ENCODE data around the gene CREBBP. TPM values are rescaled to one million over a fixed set of nuclear protein-coding genes. Genes with fewer than 3 reads are reported as not detected.

Gene CREBBP
- total RNA-seq, 2 experiments from 2014 or later = 53.0 to 56.6 TPM

DNA sequence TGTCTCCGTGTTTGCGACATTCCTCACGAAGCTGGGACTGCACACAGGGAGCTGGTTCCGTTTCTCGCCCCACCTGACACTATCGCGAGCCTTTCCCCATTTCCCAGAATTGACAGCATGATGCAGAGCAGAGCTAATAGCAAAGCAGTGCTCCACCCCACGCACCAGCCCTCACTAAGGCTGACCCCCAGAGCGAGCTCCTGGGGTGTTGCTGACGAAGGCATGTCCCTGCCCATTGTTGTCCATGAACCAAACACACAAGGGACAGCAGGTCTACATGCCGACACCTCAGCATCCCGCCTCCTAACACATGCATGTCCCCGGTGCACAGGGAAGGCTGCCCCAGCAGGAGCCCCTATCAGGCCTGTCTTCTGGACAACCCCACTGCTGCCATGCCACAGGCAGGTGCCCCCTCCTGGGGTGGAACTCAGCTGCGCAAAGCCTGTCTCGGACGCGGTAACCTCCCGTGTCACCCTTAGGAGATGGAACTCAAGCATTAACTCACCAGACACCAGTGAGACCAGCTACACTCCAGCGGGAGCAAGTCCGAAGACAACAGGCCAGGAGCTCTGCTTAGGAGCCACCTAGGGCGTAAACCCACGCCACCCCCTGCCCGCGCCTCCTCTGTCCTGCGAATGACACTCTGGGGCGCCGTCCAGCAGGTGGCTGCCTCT, 146.3 kb downstream of the CREBBP start:
- CTCF ChIA-PET = no interaction called here
- H3K36me3 Mint-ChIP-seq (ENCODE audit: low read depth) = peaks cover 68% of the 10 kb centered on the region
- no peak for DNase-seq

DNA sequence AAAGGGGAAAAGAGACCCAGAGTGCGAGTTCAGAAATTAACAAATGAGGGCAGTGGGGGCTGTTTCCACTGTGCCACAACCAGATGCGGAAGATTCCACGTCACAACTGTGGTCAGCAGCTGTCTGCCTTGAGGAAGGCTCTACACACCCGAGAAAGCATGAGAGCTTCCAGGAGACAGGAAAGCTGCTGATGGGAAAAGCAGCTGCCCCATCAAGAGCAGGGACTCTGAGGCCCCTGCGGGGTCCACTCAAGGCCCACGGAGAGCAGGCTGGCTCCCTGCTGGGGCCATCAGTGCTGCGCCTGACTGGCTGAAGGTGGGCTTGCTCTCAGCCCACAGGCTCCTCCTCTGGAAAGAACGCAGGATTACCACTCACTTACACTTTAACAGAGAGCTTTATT, 148.3 kb downstream of the CREBBP start:
- no peak overlapping the region for H3K4me3 Mint-ChIP-seq
- no peaks in the 10 kb centered on the region for H3K9me3 Mint-ChIP-seq
- no peaks in the 10 kb centered on the region for H3K4me1 Mint-ChIP-seq
- CTCF ChIA-PET = no interaction called here
- POLR2A ChIA-PET = interaction anchor here (3.1 kb wide), 1 partner anchor 14 kb away, joined by 21 read pairs; the partner anchor contains the start of gene TRAP1
- no peaks in the 10 kb centered on the region for H3K27me3 Mint-ChIP-seq
- H3K36me3 Mint-ChIP-seq (ENCODE audit: low read depth) = peaks cover 65% of the 10 kb centered on the region
- no peak overlapping the region for H3K27ac Mint-ChIP-seq
- no peak for DNase-seq

More for the DNA sequence above, 146.3 kb downstream of the CREBBP start:
- Mint-ChIP-seq H3K4me1 (no peaks in the 10 kb centered on the region), H3K4me3 (no peak overlapping the region), H3K9me3 (no peaks in the 10 kb centered on the region), H3K27me3 (no peaks in the 10 kb centered on the region), H3K27ac (no peak overlapping the region)
- POLR2A ChIA-PET = no interaction called here

DNA sequence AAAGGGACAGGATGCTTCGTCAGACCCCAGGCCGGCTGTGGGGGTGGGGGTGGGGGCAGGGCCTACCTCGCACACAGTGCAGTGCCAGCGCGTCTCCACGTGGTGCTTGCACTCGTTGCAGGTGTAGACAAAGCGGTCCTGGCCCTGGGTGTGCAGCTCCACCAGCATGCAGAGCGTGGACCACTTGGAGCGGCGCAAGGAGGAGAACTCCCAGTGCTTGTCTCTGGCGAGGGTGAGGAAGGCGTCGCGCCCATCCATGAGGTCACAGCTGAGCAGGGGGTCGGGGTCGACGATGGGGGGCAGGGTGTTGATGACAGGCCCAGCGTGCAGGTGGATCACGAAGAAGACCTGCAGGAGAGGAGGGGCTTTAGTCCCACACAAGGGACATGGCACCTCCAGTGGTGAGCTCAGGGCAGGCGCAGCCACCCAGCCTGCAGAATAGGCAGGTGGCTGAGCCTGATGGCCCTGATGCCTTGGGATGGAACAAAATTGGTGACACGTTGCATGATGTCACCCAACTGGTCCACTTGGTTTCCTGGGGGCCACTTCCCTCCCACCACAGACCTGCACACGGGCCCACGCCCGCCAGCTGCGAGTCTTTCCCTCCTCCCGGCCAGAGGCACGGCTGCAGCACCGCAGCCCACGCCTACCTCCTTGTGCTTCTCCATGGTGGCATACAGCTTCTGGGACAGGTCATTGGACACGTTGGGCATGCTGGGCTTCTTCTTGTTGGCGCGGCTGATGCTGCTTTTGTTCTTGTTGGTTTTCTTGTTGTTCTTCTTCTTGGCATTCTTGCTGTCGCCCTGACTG, 149.2 kb downstream of the CREBBP start:
- Mint-ChIP-seq H3K36me3 (ENCODE audit: low read depth) (peaks cover 58% of the 10 kb centered on the region), H3K27me3 (no peaks in the 10 kb centered on the region), H3K4me3 (no peak overlapping the region), H3K9me3 (no peaks in the 10 kb centered on the region), H3K4me1 (no peaks in the 10 kb centered on the region), H3K27ac (no peak overlapping the region)
- ChIA-PET POLR2A (interaction anchor here (0.6 to 3.1 kb wide), 2 partner anchors 13 to 32 kb away, joined by 3 to 21 read pairs; partner anchors contain the start of gene TRAP1), CTCF (no interaction called here)
- DNase-seq = no peak

DNA sequence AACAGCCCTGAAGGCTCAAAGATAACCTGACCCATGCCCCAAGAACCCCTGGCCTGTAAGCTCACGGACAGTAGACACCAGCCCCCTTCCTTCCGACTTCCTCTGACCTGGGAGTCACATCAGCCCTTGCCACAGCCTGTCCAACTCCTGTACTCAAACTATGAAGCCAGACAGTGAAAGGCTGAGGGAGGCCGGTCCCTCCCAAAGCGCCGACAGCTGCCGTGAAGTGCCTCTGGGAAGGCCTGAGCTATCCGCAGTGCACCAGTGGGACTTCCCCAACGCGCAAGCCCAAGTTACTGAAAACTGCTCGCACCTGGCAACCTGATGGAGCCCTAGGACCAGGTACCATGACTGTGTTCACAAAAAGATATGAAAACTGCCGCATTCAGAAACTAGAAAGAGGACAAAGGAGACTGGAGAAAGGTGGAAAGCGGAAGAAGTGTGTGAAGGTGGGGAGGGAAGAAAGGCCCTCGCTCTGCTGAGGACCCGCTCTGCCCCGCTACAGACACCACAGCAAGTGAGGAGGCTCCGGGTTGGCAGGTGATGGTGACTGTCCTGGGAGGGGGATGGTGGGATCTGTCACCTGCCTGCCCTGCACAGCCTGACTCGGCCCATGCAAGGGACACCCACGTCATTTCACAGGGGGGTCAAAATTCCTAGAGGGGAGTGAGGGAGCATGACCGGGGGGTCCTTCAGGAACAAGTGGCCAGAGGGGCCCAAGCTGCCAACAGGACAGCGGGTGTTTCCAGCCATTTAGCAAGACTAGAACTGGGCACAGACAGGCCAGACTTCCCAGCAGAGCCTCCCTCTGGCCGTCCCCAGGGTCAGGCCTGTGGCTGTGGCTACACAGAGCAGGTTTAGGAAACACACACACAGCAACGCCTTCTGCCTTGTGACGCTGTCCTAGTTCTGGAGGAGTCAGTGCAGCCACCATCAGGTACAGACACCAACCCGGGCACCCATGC, 150.1 kb downstream of the CREBBP start:
- Mint-ChIP-seq H3K4me1 (no peaks in the 10 kb centered on the region), H3K27ac (no peak overlapping the region), H3K27me3 (no peaks in the 10 kb centered on the region), H3K36me3 (ENCODE audit: low read depth) (peaks cover 54% of the 10 kb centered on the region), H3K4me3 (no peak overlapping the region), H3K9me3 (no peaks in the 10 kb centered on the region)
- CTCF ChIA-PET = no interaction called here
- POLR2A ChIA-PET = interaction anchor here (3.1 kb wide), 1 partner anchor 12 kb away, joined by 21 read pairs; the partner anchor contains the start of gene TRAP1
- no peak for DNase-seq

DNA sequence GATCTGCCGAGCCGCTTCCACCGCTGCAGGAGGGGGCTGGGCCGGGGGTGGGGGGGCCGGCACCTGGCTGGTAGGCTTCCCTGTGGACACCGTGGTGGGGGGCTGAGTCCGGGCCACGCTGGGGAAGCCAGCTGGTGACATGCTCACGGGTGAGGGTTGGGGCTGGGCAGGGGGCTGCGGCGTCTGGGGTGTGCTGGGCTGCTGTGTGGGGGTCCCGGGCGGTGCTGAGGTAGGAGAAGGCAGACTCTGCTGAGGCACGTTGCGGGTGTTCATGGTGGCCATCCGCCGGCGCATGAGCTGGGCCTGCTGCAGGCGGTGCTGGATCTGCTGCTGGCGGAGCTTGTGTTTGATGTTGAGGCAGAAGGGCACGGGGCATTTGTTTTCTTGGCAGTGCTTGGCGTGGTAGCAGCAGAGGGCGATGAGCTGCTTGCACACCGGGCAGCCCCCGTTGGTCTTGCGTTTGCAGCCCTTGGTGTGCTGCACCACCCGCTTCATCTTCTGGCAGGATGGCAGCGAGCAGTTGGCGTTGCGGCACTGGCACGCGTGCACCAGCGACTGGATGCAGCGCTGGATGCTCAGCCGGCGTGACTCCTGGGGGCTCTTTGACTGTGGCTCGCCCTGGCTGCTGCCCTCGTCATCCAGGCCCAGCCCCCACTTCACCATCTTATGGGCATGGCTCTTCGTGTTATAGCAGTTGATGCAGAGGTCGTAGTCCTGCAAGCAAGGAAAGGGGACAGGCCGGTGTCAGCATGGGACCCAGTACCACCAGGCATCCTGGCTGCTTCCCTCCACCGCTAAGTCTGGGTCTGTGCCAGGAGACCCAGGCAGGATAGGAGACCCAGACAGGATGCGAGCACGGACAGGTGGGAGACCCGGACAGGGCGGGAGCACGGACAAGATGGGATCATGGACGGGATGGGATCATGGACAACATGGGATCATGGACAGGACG, 151.1 kb downstream of the CREBBP start:
- Mint-ChIP-seq H3K27me3 (no peaks in the 10 kb centered on the region), H3K27ac (no peak overlapping the region), H3K4me3 (no peak overlapping the region), H3K9me3 (no peaks in the 10 kb centered on the region), H3K36me3 (ENCODE audit: low read depth) (peaks cover 47% of the 10 kb centered on the region), H3K4me1 (no peaks in the 10 kb centered on the region)
- no peak for DNase-seq
- CTCF ChIA-PET = no interaction called here
- POLR2A ChIA-PET = no interaction called here

DNA sequence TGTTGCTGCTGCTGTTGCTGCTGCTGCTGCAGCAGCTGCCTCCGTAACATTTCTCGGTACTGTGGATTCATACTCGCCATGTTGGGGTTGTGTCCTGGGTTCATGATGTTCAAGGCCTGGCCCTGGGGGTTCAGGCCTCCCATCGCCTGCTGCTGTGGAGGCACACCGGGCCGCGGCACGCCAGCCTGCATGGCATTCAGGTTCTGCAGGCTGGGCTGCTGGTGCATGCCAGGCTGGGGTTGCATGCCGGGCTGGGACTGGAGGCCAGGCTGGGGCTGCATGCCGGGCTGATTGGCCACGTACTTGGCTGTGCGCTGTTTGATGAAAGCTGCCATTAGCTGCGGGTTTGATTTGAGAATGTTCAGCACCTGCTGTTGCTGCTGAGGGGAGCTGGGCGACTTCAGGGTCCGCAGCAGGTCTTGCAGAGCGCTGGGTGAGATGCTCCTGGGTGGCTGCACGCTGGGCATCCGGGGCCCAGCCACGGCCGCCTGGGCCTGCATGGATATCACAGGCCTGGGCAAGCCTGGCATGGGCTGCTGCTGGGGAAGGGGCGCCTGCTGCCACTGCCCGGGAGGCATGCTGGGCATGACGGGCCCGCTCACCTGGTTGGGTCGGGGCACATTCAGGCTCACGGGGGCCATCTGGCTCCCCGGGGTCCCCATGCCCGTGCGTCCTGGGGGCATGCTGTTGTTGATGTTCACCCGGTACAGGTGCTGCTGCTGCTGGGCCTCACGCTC, 151.9 kb downstream of the CREBBP start:
- H3K27me3 Mint-ChIP-seq = no peaks in the 10 kb centered on the region
- CTCF ChIA-PET = no interaction called here
- no peak for DNase-seq
- H3K36me3 Mint-ChIP-seq (ENCODE audit: low read depth) = peaks cover 44% of the 10 kb centered on the region
- H3K27ac Mint-ChIP-seq = no peak overlapping the region
- no peaks in the 10 kb centered on the region for H3K4me1 Mint-ChIP-seq
- no peak overlapping the region for H3K4me3 Mint-ChIP-seq
- POLR2A ChIA-PET = no interaction called here
- no peaks in the 10 kb centered on the region for H3K9me3 Mint-ChIP-seq

DNA sequence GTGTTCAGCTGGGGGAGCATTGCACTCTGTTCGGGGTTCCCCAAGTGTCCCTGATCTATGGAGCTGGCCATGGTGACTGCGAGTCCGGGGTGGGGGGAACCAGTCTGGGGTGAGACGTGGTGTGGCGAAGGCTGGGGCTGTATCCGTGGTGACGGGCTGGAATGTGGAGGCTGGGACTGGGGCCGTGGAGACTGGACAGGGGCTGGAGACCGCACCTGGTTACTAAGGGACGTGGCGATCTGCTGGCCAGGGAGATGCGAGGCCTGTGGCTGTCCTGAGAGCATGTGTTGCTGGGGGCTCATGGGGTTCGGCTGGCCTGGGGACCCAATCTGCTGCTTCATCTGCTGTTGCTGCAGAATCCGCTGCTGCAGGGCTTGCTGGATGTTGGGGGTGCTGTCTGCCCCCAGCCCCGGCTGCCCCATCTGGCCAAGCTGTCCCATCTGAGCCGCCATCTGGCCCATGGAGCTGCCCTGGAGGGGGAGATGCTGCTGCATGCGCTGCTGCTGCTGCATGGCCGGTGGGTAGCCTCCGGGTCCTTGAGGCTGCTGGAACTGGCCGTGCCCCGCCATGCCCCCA, 152.6 kb downstream of the CREBBP start:
- CTCF ChIA-PET = no interaction called here
- POLR2A ChIA-PET = no interaction called here
- Mint-ChIP-seq H3K9me3 (no peaks in the 10 kb centered on the region), H3K27ac (no peak overlapping the region), H3K27me3 (no peaks in the 10 kb centered on the region), H3K36me3 (ENCODE audit: low read depth) (peaks cover 42% of the 10 kb centered on the region), H3K4me3 (no peak overlapping the region), H3K4me1 (no peaks in the 10 kb centered on the region)
- DNase-seq = no peak

DNA sequence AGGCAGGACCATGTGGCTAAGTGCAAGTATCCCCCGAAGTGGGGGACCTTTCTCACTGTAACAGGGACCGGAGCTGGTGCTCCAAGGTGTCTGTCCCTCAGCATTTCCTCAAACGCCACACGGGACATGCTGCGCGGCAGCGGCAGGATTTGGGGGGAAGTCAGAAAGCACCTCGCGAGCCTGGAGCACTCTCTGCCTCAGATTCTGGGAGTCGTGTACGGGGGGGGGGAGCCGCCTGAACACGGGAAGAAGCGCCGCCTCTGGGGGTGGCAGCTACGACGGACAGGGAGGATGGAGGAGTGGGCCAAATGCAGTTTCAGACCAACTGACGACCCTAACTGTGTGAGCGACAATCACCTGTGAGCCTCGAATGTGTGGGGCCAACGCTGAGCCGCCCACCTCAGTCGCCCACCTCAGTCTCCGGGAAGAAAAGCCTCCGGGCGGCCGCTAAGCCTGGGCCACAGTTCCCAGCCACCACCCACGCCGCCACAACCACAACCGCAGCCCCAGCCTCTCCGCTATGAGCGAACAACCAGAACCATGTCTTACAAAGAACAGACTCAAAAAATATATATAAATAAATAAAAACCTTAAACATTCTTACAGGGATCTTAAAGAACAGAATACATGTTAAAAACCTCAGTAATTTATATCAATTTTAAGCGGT, 154.4 kb downstream of the CREBBP start:
- H3K27ac Mint-ChIP-seq = no peak overlapping the region

DNA sequence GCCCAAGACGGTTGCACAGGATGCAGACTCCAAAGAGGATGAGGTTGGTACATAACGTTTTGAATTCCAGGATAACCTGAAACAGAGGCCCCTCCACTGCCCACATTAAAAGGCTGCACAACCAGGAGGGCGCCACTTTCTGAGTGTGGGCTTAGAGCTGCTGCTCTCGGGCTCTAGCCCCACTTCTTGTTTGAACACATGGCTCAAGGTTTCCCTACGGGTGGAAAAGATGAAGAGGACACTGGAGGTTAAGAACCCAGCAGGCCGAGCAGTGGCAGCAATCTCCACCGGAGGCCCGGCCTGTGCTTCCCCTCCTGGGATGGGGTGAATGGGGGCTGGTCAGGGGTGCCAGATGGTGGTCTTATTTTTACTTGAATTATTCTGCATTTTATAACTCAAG, 155.2 kb downstream of the CREBBP start:
- no peaks in the 10 kb centered on the region for H3K27me3 Mint-ChIP-seq
- ChIA-PET POLR2A (no interaction called here), CTCF (no interaction called here)
- no peak overlapping the region for H3K4me3 Mint-ChIP-seq
- H3K27ac Mint-ChIP-seq = no peak overlapping the region
- H3K4me1 Mint-ChIP-seq = peaks cover 3% of the 10 kb centered on the region
- H3K36me3 Mint-ChIP-seq (ENCODE audit: low read depth) = peaks cover 27% of the 10 kb centered on the region
- no peak for DNase-seq
- H3K9me3 Mint-ChIP-seq = no peaks in the 10 kb centered on the region

More for the DNA sequence above, 154.4 kb downstream of the CREBBP start:
- ChIA-PET POLR2A (no interaction called here), CTCF (no interaction called here)
- H3K4me3 Mint-ChIP-seq = no peak overlapping the region
- no peak for DNase-seq
- peaks cover 3% of the 10 kb centered on the region for H3K4me1 Mint-ChIP-seq
- no peaks in the 10 kb centered on the region for H3K9me3 Mint-ChIP-seq
- H3K36me3 Mint-ChIP-seq (ENCODE audit: low read depth) = peaks cover 33% of the 10 kb centered on the region
- no peaks in the 10 kb centered on the region for H3K27me3 Mint-ChIP-seq

DNA sequence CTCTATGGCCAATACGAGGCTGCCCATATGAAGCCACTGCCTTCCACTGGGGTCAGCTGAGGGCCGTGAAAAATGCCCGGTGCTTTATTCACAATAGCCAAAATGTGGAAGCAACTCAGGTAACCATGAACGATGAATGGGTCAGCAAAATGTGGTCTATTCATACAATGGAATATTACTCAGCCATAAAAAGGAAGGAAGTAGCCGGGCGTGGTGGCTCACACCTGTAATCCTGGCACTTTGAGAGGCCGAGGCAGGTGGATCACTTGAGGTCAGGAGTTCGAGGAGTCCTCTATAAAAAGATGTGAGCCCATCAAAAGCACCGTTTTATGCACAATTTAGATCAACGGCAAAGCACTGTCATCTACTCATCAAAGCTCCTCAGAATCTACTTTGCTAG, 158.0 kb downstream of the CREBBP start:
- Mint-ChIP-seq H3K4me3 (no peak overlapping the region), H3K27ac (no peak overlapping the region), H3K4me1 (peaks cover 9% of the 10 kb centered on the region), H3K27me3 (no peaks in the 10 kb centered on the region), H3K9me3 (no peaks in the 10 kb centered on the region), H3K36me3 (ENCODE audit: low read depth) (peaks cover 6% of the 10 kb centered on the region)
- DNase-seq = no peak
- CTCF ChIA-PET = no interaction called here
- POLR2A ChIA-PET = no interaction called here

DNA sequence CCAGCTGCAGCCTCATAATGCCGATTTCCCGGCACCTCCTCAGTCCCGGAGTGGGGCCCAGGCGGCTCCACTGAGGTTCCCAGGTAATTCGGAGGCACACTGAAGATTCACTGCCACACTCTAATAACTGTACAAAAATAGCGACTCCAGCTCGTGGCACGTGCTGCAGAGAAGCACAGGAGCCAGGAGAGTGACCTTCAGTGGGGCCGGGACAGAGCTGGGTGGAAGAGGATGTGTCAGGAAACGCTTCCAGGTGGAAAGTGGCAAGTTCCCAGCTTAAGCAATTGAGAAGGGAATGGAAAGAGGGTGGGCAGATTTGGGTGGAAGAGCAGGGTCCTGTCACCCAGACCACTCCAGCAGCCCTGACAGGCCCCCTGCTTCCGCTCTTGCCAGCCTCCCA, 160.1 kb downstream of the CREBBP start:
- ChIA-PET POLR2A (no interaction called here), CTCF (no interaction called here)
- Mint-ChIP-seq H3K27ac (no peak overlapping the region), H3K36me3 (ENCODE audit: low read depth) (no peaks in the 10 kb centered on the region), H3K9me3 (no peaks in the 10 kb centered on the region), H3K4me1 (peaks cover 20% of the 10 kb centered on the region), H3K4me3 (no peak overlapping the region), H3K27me3 (no peaks in the 10 kb centered on the region)
- no peak for DNase-seq
